Lower leg skin (tissue), 4 donors: Measurements from ENCODE around the gene ZMYND8. TPM values are rescaled to one million over a fixed set of nuclear protein-coding genes. Genes with fewer than 3 reads are reported as not detected.
A peak's percentile ranks its signal among the peaks of the same experiment; 100 is the strongest.

Experiments used
- DNase-seq, 2 donors: peaks; one replicate each; pipeline ENCODE4 v3.0.0-alpha.2; 2019; ENCODE audit warnings: low spot score in 2 of 2
- H3K4me3 ChIP-seq: fragments of 200-600 bp; sonication (generic); 2 replicates; pipeline ENCODE4 v1.5.1; 2017; ENCODE audit warnings: mild to moderate bottlenecking, low read depth; ENCODE audit not compliant: poor library complexity, severe bottlenecking
- CTCF ChIP-seq, 3 donors: fragments of 450-650 bp; IDR thresholded peaks; one replicate each; pipeline ENCODE4 v1.5.1; 2016; ENCODE audit warnings: antibody characterized with exemption in 3 of 3, mild to moderate bottlenecking in 3 of 3, moderate library complexity in 2 of 3
- POLR2A ChIP-seq, 2 donors: fragments of 450-650 bp; IDR thresholded peaks; one replicate each; pipeline ENCODE4 v1.6.1; 2016 to 2017; ENCODE audit warnings: antibody characterized with exemption in 2 of 2, mild to moderate bottlenecking in 1 of 2, moderate library complexity in 1 of 2
- WGBS, 2 donors: methylation state at CpG; one replicate each; pipeline ENCODE4 v1.1.5; 2018; 5-methylcytosine and 5-hydroxymethylcytosine counted together
- intact Hi-C: fragments of 100-400 bp; cut with DNase I; formaldehyde crosslinking; loops from one replicate; pipeline ENCODE4 v1.15.0; 2023; ENCODE audit warnings: low total_unique reads
- total RNA-seq, 4 donors: library from RNA; depleted of rRNA; stranded (reverse); fragments of >200 nt; gene quantifications; one replicate each; pipeline ENCODE4 v1.1.0, GENCODE V29; 2016

The ZMYND8 gene
- total RNA-seq, 4 donors from 2014 or later: 42.2 to 79.0 (median 65.4) TPM

- 95% methylated on average over 8 of the region's 8 CpGs for WGBS, 2 donors
- no peak overlapping the region for H3K4me3 ChIP-seq
- intact Hi-C loops: no loop called here
- peak in 1 of 2 donors; percentile 42 for DNase-seq
- TF ChIP-seq POLR2A (IDR thresholded peaks at IDR 0.05) (no peak), CTCF (IDR thresholded peaks at IDR 0.05) (no peak)
These were observed 50.4 kb downstream of the ZMYND8 start for GRCh38 chr20:47306095-47306494.

- intact Hi-C loops: no loop called here
- 86 to 90% methylated on average over 4 of the region's 4 CpGs for WGBS, 2 donors
- H3K4me3 ChIP-seq: no peak overlapping the region
- no peak for TF ChIP-seq POLR2A (IDR thresholded peaks at IDR 0.05)
- peak in 1 of 2 donors; percentile 21 for DNase-seq
These were observed 50.8 kb downstream of the ZMYND8 start for GRCh38 chr20:47305667-47306066.

- no peak overlapping the region for H3K4me3 ChIP-seq
- 56 to 63% methylated on average over 3 of the region's 3 CpGs for WGBS, 2 donors
- DNase-seq: peak in 1 of 2 donors; percentile 12
- intact Hi-C loops: no loop called here
- no peak for TF ChIP-seq POLR2A (IDR thresholded peaks at IDR 0.05)
- no peak for TF ChIP-seq CTCF (IDR thresholded peaks at IDR 0.05)
These were observed 52.2 kb downstream of the ZMYND8 start for GRCh38 chr20:47304287-47304686.

- intact Hi-C loops: no loop called here
- H3K4me3 ChIP-seq: no peak overlapping the region
- WGBS, 2 donors: 58 to 59% methylated on average over 2 of the region's 2 CpGs
- DNase-seq: no peak
- TF ChIP-seq CTCF (IDR thresholded peaks at IDR 0.05) (no peak), POLR2A (IDR thresholded peaks at IDR 0.05) (no peak)
These were observed 52.8 kb downstream of the ZMYND8 start for GRCh38 chr20:47303736-47304135.

GRCh38 chr20:47300071-47300470, 56.4 kb downstream of the ZMYND8 start:
- H3K4me3 ChIP-seq: no peak overlapping the region
- WGBS, 2 donors: 92 to 94% methylated on average over 4 of the region's 4 CpGs
- no peak for DNase-seq
- TF ChIP-seq CTCF (IDR thresholded peaks at IDR 0.05): no peak
- TF ChIP-seq POLR2A (IDR thresholded peaks at IDR 0.05): no peak
- intact Hi-C loops: no loop called here

- intact Hi-C loops: no loop called here
- TF ChIP-seq POLR2A (IDR thresholded peaks at IDR 0.05) (no peak), CTCF (IDR thresholded peaks at IDR 0.05) (no peak)
- H3K4me3 ChIP-seq: no peak overlapping the region
- 94 to 95% methylated on average over 8 of the region's 8 CpGs for WGBS, 2 donors
- DNase-seq: peak in 1 of 2 donors; percentile 10
These were observed 57.9 kb downstream of the ZMYND8 start for GRCh38 chr20:47298624-47299023.
